Esophagus squamous epithelium (tissue), 5 donors: ENCODE data around the gene UMODL1. TPM values are rescaled to one million over a fixed set of nuclear protein-coding genes. Genes with fewer than 3 reads are reported as not detected.

Experiments
- DNase-seq: peaks from one replicate; lab custom pipeline; 2025; lab: John Stamatoyannopoulos, UW
- H3K27ac ChIP-seq, 4 donors: fragments of 200-600 bp; sonication (generic); one replicate each; pipeline ENCODE4 v1.5.1; 2016 to 2019; ENCODE audit warnings: mild to moderate bottlenecking in 1 of 4
- H3K27me3 ChIP-seq, 4 donors: fragments of 200-600 bp; sonication (generic); 1 replicate in 3 of 4; 2 replicates in 1 of 4; pipeline versions ENCODE4 v1.5.1 to v1.6.0; 2017 to 2021; ENCODE audit warnings: antibody characterized with exemption in 1 of 4
- H3K36me3 ChIP-seq, 3 donors: fragments of 200-600 bp; sonication (generic); one replicate each; pipeline ENCODE4 v1.5.1; 2016 to 2019
- H3K4me1 ChIP-seq, 3 donors: fragments of 200-600 bp; sonication (generic); one replicate each; pipeline ENCODE4 v1.5.1; 2017 to 2019
- H3K4me3 ChIP-seq, 4 donors: fragments of 200-600 bp; sonication (generic); 1 replicate in 3 of 4; 2 replicates in 1 of 4; pipeline ENCODE4 v1.5.1; 2016 to 2019; ENCODE audit warnings: mild to moderate bottlenecking in 2 of 4, moderate library complexity in 1 of 4
- H3K9me3 ChIP-seq, 3 donors: fragments of 200-600 bp; sonication (generic); one replicate each; pipeline ENCODE4 v1.5.1; 2016 to 2019
- CTCF ChIP-seq, 6 experiments: fragments of 450-650 bp in 4 of 6; fragments of 200-600 bp in 2 of 6; sonication (generic) in 2 of 6; IDR thresholded peaks; one replicate each; pipeline ENCODE4 v1.5.1; 2016 to 2019; ENCODE audit warnings: antibody characterized with exemption in 6 of 6, mild to moderate bottlenecking in 4 of 6, moderate library complexity in 4 of 6
- POLR2A ChIP-seq, 4 donors: fragments of 450-650 bp; IDR thresholded peaks; one replicate each; pipeline ENCODE4 v1.6.1; 2017; ENCODE audit warnings: antibody characterized with exemption in 4 of 4, mild to moderate bottlenecking in 4 of 4, moderate library complexity in 3 of 4
- WGBS, 2 donors: methylation state at CpG; one replicate each; pipeline ENCODE4 v1.1.5; 2018; 5-methylcytosine and 5-hydroxymethylcytosine counted together
- intact Hi-C: fragments of 100-400 bp; cut with DNase I; formaldehyde crosslinking; loops from one replicate; pipeline ENCODE4 v1.15.0; 2022
- total RNA-seq, 4 donors: library from RNA; depleted of rRNA; stranded (reverse); fragments of >200 nt; gene quantifications; one replicate each; pipeline ENCODE4 v1.1.0, GENCODE V29; 2016
- donor health status: DM: yes; HTN: yes; CAD: no.

The UMODL1 gene
- total RNA-seq, 4 donors from 2014 or later = not detected

GRCh38 chr21:42105476-42106315 is 34.6 kb downstream of the UMODL1 start:
- H3K9me3 ChIP-seq = no peaks in the 10 kb centered on the region
- intact Hi-C loops = no loop called here
- 71 to 78% methylated on average over 5 to 6 of the region's 26 CpGs for WGBS, 2 donors
- no peak for TF ChIP-seq POLR2A (IDR thresholded peaks at IDR 0.05)
- TF ChIP-seq CTCF (IDR thresholded peaks at IDR 0.05) = no peak
- peaks cover 0 to 15% (median 12%) of the 10 kb centered on the region in 3 donors for H3K4me1 ChIP-seq
- H3K27me3 ChIP-seq = peaks cover 0 to 10% (median 0%) of the 10 kb centered on the region in 4 donors
- DNase-seq = no peak
- H3K27ac ChIP-seq = no peak overlapping the region
- H3K36me3 ChIP-seq = no peaks in the 10 kb centered on the region
- H3K4me3 ChIP-seq = no peak overlapping the region

GRCh38 chr21:42106425-42106824 is 35.3 kb downstream of the UMODL1 start:
- Histone ChIP-seq H3K4me1 (peaks cover 0 to 15% (median 12%) of the 10 kb centered on the region in 3 donors), H3K27me3 (peaks cover 0 to 10% (median 0%) of the 10 kb centered on the region in 4 donors), H3K9me3 (no peaks in the 10 kb centered on the region), H3K36me3 (no peaks in the 10 kb centered on the region), H3K4me3 (no peak overlapping the region), H3K27ac (no peak overlapping the region)
- TF ChIP-seq POLR2A (IDR thresholded peaks at IDR 0.05) (no peak), CTCF (IDR thresholded peaks at IDR 0.05) (no peak)
- intact Hi-C loops = no loop called here
- WGBS, 2 donors = 22 to 72% methylated on average over 5 to 9 of the region's 20 CpGs
- no peak for DNase-seq

- Histone ChIP-seq H3K27ac (no peak overlapping the region), H3K9me3 (no peaks in the 10 kb centered on the region), H3K27me3 (peaks cover 0 to 18% (median 0%) of the 10 kb centered on the region in 4 donors), H3K36me3 (no peaks in the 10 kb centered on the region), H3K4me3 (no peak overlapping the region), H3K4me1 (peaks cover 0 to 16% (median 12%) of the 10 kb centered on the region in 3 donors)
- DNase-seq = no peak
- intact Hi-C loops = no loop called here
- WGBS, 2 donors = 87 to 94% methylated on average over 8 to 12 of the region's 18 CpGs
- TF ChIP-seq CTCF (IDR thresholded peaks at IDR 0.05) = no peak
- no peak for TF ChIP-seq POLR2A (IDR thresholded peaks at IDR 0.05)
These were observed 36.2 kb downstream of the UMODL1 start for GRCh38 chr21:42107177-42107880.

GRCh38 chr21:42107881-42108553 is 36.9 kb downstream of the UMODL1 start:
- Histone ChIP-seq H3K27ac (no peak overlapping the region), H3K27me3 (peaks cover 0 to 25% (median 0%) of the 10 kb centered on the region in 4 donors), H3K36me3 (no peaks in the 10 kb centered on the region), H3K4me1 (peaks cover 0 to 23% (median 12%) of the 10 kb centered on the region in 3 donors), H3K4me3 (no peak overlapping the region), H3K9me3 (no peaks in the 10 kb centered on the region)
- no peak for DNase-seq
- intact Hi-C loops = no loop called here
- TF ChIP-seq POLR2A (IDR thresholded peaks at IDR 0.05) (no peak), CTCF (IDR thresholded peaks at IDR 0.05) (peak; percentile 38 to 72 (median 62))
- WGBS, 2 donors = 0 to 34% methylated on average over 4 of the region's 18 CpGs
